Smooth muscle cell of the umbilical artery (primary cell): Measurements from ENCODE around the gene COL17A1. TPM values are rescaled to one million over a fixed set of nuclear protein-coding genes. Genes with fewer than 3 reads are reported as not detected.

Source experiments
- total RNA-seq: library from RNA; depleted of rRNA; stranded (reverse); fragments of >200 nt; gene quantifications from 2 replicates; pipeline ENCODE4 v1.2.3, GENCODE V29; 2014

The COL17A1 gene
- total RNA-seq, result 0.30 and 3.1 TPM in 2 replicates

DNA sequence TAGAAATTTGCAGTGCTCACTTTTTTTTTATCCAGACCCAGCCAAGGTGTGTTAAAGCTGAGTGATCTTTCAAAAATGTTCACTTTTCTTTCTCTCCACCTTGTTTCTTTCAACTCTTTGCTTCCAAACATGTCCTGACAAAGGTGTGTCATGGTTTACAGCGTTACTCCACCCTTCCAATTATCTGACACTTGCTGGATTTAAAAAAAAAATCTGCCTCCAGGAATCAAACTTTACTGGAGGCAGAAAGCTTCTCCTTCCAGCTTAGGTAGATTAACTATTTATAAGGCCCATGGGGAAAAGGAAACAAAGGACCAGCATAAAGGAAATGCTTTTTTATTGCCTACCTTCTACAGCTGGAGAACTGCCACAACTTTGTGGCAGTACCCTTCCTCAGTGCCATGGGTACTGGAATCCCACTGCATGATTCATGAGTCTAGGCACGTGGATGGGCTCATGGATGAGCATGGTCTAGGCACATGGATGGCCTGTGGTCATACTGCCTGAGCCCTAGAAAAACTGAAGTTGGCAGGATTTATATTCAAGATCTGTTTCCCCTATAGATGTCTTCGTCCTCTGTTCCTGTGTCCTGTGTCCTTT is at the start of gene COL17A1:
Gene COL17A1, minus strand, starts transcription at position 80 of the 600 bp plus-strand sequence. CDS start 5,207 bp downstream, outside the sequence.

DNA sequence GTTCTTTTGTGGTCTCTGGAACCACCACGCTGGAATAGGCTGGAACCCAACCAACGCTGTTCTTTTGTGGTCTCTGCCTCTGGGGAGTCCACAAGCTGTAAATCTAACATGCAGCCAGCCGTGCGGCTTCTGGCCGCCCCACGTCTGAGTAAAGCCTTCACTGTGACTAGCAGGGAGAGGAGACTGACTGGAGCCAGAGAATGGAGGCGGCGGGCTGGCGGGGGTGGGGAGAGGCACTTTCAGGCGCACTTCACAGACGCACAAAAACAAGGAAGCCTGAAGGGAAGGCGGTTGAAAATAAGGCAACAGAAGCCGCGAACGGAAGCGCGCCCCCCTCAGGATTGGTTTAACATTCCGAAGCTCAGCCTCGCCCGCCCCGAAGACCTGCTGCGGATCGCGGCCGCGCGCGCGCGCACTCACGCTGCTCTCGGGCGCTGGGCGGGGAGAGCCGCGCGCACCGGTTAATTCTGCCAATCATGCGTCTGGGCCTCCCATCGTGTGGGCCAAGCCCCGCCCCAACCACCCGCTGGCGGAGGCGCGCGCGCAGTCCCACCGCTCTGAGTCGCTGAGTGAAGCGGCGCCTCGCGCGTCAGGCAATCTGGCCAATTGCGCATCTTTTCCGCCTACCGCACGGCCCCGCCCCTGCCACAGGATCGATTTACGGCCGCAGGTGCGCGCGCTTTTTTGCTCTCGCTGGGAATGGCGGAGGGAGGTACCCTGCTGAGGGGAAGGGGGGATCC is 36.0 kb upstream of the COL17A1 start, which contains the start of gene SFR1:
Gene SFR1, plus strand, starts transcription at position 687 of the 740 bp plus-strand sequence. Its CDS starts 13 bp downstream, at position 700.

Other genes starting within 250 kb of the COL17A1 start
- gene SH3PXD2A, start 230.3 kb downstream of the COL17A1 start, total RNA-seq, result 77.4 and 113 TPM in 2 replicates
- gene STN1, start 167.7 kb downstream of the COL17A1 start, total RNA-seq, result 36.8 and 37.9 TPM in 2 replicates
- 43.1 and 55.2 TPM in 2 replicates for gene SLK, start 118.7 kb downstream of the COL17A1 start, total RNA-seq
- gene SFR1, start 36.3 kb upstream of the COL17A1 start, total RNA-seq, result 7.4 and 18.7 TPM in 2 replicates
- gene CFAP43, start 146.5 kb upstream of the COL17A1 start, total RNA-seq, result under 0.01 and 0.18 TPM in 2 replicates
- gene GSTO1, start 169.0 kb upstream of the COL17A1 start, total RNA-seq, result 158 and 323 TPM in 2 replicates
- 2.4 and 2.6 TPM in 2 replicates for gene GSTO2, start 183.3 kb upstream of the COL17A1 start, total RNA-seq